Measurements from ENCODE around the gene LHFPL6. TPM values are rescaled to one million over a fixed set of nuclear protein-coding genes. Genes with fewer than 3 reads are reported as not detected.

Gene LHFPL6
- total and polyA plus RNA-seq, 3 donors from 2014 or later: 37.3 to 65.5 (median 52.1) TPM

DNA sequence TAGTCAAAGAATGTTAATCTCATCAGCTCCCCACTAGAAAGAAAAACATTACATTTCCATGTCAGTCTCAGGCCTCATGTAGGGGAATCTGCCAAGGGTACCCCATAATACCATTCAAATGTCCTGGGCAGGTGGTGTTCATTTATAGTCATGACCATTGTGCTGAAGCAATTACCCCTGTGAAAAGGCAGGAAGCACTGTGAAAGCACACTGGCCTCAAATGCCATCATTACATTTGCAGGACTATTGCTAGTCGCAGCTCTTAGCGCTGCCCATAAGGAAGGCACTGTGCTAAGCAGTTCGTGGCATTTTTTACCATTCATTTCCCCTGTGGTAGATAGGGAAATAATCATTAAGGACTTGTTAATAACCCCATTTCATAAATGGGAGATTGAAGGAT, 109.0 kb downstream of the LHFPL6 start:
- H3K27me3 ChIP-seq: no peaks in the 10 kb centered on the region
- H3K9me3 ChIP-seq: no peaks in the 10 kb centered on the region
- H3K4me1 ChIP-seq: peaks cover 8% of the 10 kb centered on the region
- TF ChIP-seq POLR2A (IDR thresholded peaks at IDR 0.05): no peak
- TF ChIP-seq, protein P1, sequence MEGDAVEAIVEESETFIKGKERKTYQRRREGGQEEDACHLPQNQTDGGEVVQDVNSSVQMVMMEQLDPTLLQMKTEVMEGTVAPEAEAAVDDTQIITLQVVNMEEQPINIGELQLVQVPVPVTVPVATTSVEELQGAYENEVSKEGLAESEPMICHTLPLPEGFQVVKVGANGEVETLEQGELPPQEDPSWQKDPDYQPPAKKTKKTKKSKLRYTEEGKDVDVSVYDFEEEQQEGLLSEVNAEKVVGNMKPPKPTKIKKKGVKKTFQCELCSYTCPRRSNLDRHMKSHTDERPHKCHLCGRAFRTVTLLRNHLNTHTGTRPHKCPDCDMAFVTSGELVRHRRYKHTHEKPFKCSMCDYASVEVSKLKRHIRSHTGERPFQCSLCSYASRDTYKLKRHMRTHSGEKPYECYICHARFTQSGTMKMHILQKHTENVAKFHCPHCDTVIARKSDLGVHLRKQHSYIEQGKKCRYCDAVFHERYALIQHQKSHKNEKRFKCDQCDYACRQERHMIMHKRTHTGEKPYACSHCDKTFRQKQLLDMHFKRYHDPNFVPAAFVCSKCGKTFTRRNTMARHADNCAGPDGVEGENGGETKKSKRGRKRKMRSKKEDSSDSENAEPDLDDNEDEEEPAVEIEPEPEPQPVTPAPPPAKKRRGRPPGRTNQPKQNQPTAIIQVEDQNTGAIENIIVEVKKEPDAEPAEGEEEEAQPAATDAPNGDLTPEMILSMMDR (IDR thresholded peaks at IDR 0.05): no peak
- no peaks in the 10 kb centered on the region for H3K36me3 ChIP-seq (ENCODE audit: low read depth, missing control alignments)
- intact Hi-C loops (cut with DNase I; ENCODE audit: low total_unique reads): no loop called here
- H3K27ac ChIP-seq: no peak overlapping the region
- DNase-seq: no peak
- no peak overlapping the region for H3K4me3 ChIP-seq
- WGBS, 2 donors: 70 to 88% methylated on average over 3 of the region's 3 CpGs

GRCh38 chr13:39490136-39490535, 112.9 kb downstream of the LHFPL6 start:
- WGBS, 2 donors: 72 to 74% methylated on average over 6 of the region's 6 CpGs
- no peak overlapping the region for H3K4me3 ChIP-seq
- H3K27me3 ChIP-seq: no peaks in the 10 kb centered on the region
- TF ChIP-seq, protein P1 (IDR thresholded peaks at IDR 0.05): no peak
- no peak for TF ChIP-seq POLR2A (IDR thresholded peaks at IDR 0.05)
- intact Hi-C loops (cut with DNase I; ENCODE audit: low total_unique reads): no loop called here
- peaks cover 8% of the 10 kb centered on the region for H3K4me1 ChIP-seq
- no peaks in the 10 kb centered on the region for H3K9me3 ChIP-seq
- no peaks in the 10 kb centered on the region for H3K36me3 ChIP-seq (ENCODE audit: low read depth, missing control alignments)
- no peak overlapping the region for H3K27ac ChIP-seq
- no peak for DNase-seq

- Histone ChIP-seq H3K4me1 (peaks cover 3% of the 10 kb centered on the region), H3K27me3 (no peaks in the 10 kb centered on the region), H3K36me3 (ENCODE audit: low read depth, missing control alignments) (no peaks in the 10 kb centered on the region), H3K4me3 (no peak overlapping the region), H3K27ac (no peak overlapping the region), H3K9me3 (no peaks in the 10 kb centered on the region)
- DNase-seq: no peak
- no peak for TF ChIP-seq POLR2A (IDR thresholded peaks at IDR 0.05)
- TF ChIP-seq, protein P1 (IDR thresholded peaks at IDR 0.05): no peak
- intact Hi-C loops (cut with DNase I; ENCODE audit: low total_unique reads): no loop called here
Measured at GRCh38 chr13:39486758-39487157, 116.2 kb downstream of the LHFPL6 start.

- TF ChIP-seq, protein P1 (IDR thresholded peaks at IDR 0.05): no peak
- TF ChIP-seq POLR2A (IDR thresholded peaks at IDR 0.05): no peak
- no peaks in the 10 kb centered on the region for H3K27me3 ChIP-seq
- H3K27ac ChIP-seq: no peak overlapping the region
- H3K9me3 ChIP-seq: no peaks in the 10 kb centered on the region
- no peak overlapping the region for H3K4me3 ChIP-seq
- no peaks in the 10 kb centered on the region for H3K4me1 ChIP-seq
- intact Hi-C loops (cut with DNase I; ENCODE audit: low total_unique reads): no loop called here
- DNase-seq: no peak
- no peaks in the 10 kb centered on the region for H3K36me3 ChIP-seq (ENCODE audit: low read depth, missing control alignments)
Measured at GRCh38 chr13:39485314-39485700, 117.7 kb downstream of the LHFPL6 start.

- H3K36me3 ChIP-seq (ENCODE audit: low read depth, missing control alignments): no peaks in the 10 kb centered on the region
- no peak for DNase-seq
- H3K27me3 ChIP-seq: no peaks in the 10 kb centered on the region
- intact Hi-C loops (cut with DNase I; ENCODE audit: low total_unique reads): no loop called here
- H3K27ac ChIP-seq: no peak overlapping the region
- TF ChIP-seq, protein P1 (IDR thresholded peaks at IDR 0.05): no peak
- no peak for TF ChIP-seq POLR2A (IDR thresholded peaks at IDR 0.05)
- no peaks in the 10 kb centered on the region for H3K4me1 ChIP-seq
- H3K9me3 ChIP-seq: no peaks in the 10 kb centered on the region
- H3K4me3 ChIP-seq: no peak overlapping the region
- 91 to 95% methylated on average over 4 of the region's 4 CpGs for WGBS, 2 donors
Measured at GRCh38 chr13:39484506-39485313, 118.3 kb downstream of the LHFPL6 start.
